Measurements from ENCODE around the gene RBM15. TPM values are rescaled to one million over a fixed set of nuclear protein-coding genes. Genes with fewer than 3 reads are reported as not detected.

RBM15 gene
- total RNA-seq, 2 experiments from 2014 or later, result 59.1 to 60.2 TPM

- Mint-ChIP-seq H3K27me3 (no peaks in the 10 kb centered on the region), H3K36me3 (peaks cover 19% of the 10 kb centered on the region), H3K9me3 (no peaks in the 10 kb centered on the region), H3K4me3 (no peak overlapping the region), H3K4me1 (ENCODE audit: low read depth) (no peaks in the 10 kb centered on the region), H3K27ac (no peak overlapping the region)
- POLR2A ChIA-PET, result no interaction called here
- intact Hi-C loops (cut with micrococcal nuclease), result no loop called here
- DNase-seq, result no peak
- CTCF ChIA-PET, result interaction anchor here (1.0 to 1.2 kb wide), 3 partner anchors 19 to 103 kb away, joined by 3 read pairs; no protein-coding TSS in a partner anchor
These were observed 54.1 kb downstream of the RBM15 start for GRCh38 chr1:110393286-110393685.

GRCh38 chr1:110393691-110394492 is 54.7 kb downstream of the RBM15 start:
- CTCF ChIA-PET, result interaction anchor here (1.0 to 1.2 kb wide), 3 partner anchors 18 to 102 kb away, joined by 3 read pairs; no protein-coding TSS in a partner anchor
- intact Hi-C loops (cut with micrococcal nuclease), result no loop called here
- POLR2A ChIA-PET, result no interaction called here
- peaks cover 20% of the 10 kb centered on the region for H3K36me3 Mint-ChIP-seq
- DNase-seq, result no peak
- H3K4me1 Mint-ChIP-seq (ENCODE audit: low read depth), result no peaks in the 10 kb centered on the region
- H3K4me3 Mint-ChIP-seq, result no peak overlapping the region
- H3K9me3 Mint-ChIP-seq, result no peaks in the 10 kb centered on the region
- H3K27ac Mint-ChIP-seq, result no peak overlapping the region
- no peaks in the 10 kb centered on the region for H3K27me3 Mint-ChIP-seq

GRCh38 chr1:110394493-110394820 is 55.3 kb downstream of the RBM15 start:
- Mint-ChIP-seq H3K4me1 (ENCODE audit: low read depth) (no peaks in the 10 kb centered on the region), H3K36me3 (peaks cover 20% of the 10 kb centered on the region), H3K27me3 (no peaks in the 10 kb centered on the region), H3K9me3 (no peaks in the 10 kb centered on the region), H3K27ac (no peak overlapping the region), H3K4me3 (no peak overlapping the region)
- POLR2A ChIA-PET, result no interaction called here
- DNase-seq, result no peak
- intact Hi-C loops (cut with micrococcal nuclease), result no loop called here
- CTCF ChIA-PET, result interaction anchor here (1.5 kb wide), 1 partner anchor 192 kb away, joined by 4 read pairs; no protein-coding TSS in a partner anchor

Other genes starting within 250 kb of the RBM15 start
- not detected for gene UBL4B, start 226.9 kb upstream of the RBM15 start, total RNA-seq
- under 1 TPM; 0.02 to 0.07 TPM for gene SLC6A17, start 188.9 kb upstream of the RBM15 start, total RNA-seq
- gene KCNC4, start 129.1 kb upstream of the RBM15 start, total RNA-seq, result 10 to 100 TPM; 15.0 to 15.1 TPM
- under 1 TPM; 0.19 to 0.48 TPM for gene SLC16A4, start 51.6 kb downstream of the RBM15 start, total RNA-seq
- 100 to 1,000 TPM; 151 to 153 TPM for gene LAMTOR5, start 68.3 kb downstream of the RBM15 start, total RNA-seq
- gene PROK1, start 111.8 kb downstream of the RBM15 start, total RNA-seq, result not detected
- not detected for gene KCNA10, start 179.8 kb downstream of the RBM15 start, total RNA-seq

All from activated CD4-positive, alpha-beta memory T cell treated with anti-CD3 and anti-CD28 coated beads for 36 hours (primary cell).